NCI-H2227 treated with DMSO at 0.1 percent for 48 hours (cell line): Measurements from ENCODE around the gene RALGAPA2.

Experiments used
- DNase-seq: peaks from one replicate; lab custom pipeline; 2025; lab: John Stamatoyannopoulos, UW

Gene RALGAPA2

GRCh38 chr20:20536240-20536933, 176.1 kb downstream of the RALGAPA2 start:
- no peak for DNase-seq

GRCh38 chr20:20535051-20535450, 177.4 kb downstream of the RALGAPA2 start:
- DNase-seq = no peak

- no peak for DNase-seq
Observed at GRCh38 chr20:20531283-20531682, 181.2 kb downstream of the RALGAPA2 start.

GRCh38 chr20:20530428-20531151, 181.9 kb downstream of the RALGAPA2 start:
- DNase-seq = no peak

- no peak for DNase-seq
Observed at GRCh38 chr20:20529597-20529996, 182.8 kb downstream of the RALGAPA2 start.

- DNase-seq = no peak
Observed at GRCh38 chr20:20528861-20529260, 183.6 kb downstream of the RALGAPA2 start.

- DNase-seq = no peak
Observed at GRCh38 chr20:20527661-20528060, 184.8 kb downstream of the RALGAPA2 start.

- DNase-seq = no peak
Observed at GRCh38 chr20:20525756-20526155, 186.7 kb downstream of the RALGAPA2 start.

- no peak for DNase-seq
Observed at GRCh38 chr20:20525214-20525613, 187.2 kb downstream of the RALGAPA2 start.

- DNase-seq = no peak
Observed at GRCh38 chr20:20524756-20525155, 187.7 kb downstream of the RALGAPA2 start.

GRCh38 chr20:20521736-20522135, 190.7 kb downstream of the RALGAPA2 start:
- DNase-seq = no peak

GRCh38 chr20:20520776-20521175, 191.7 kb downstream of the RALGAPA2 start:
- DNase-seq = no peak

GRCh38 chr20:20519269-20519668, 193.2 kb downstream of the RALGAPA2 start:
- no peak for DNase-seq

- no peak for DNase-seq
Observed at GRCh38 chr20:20518263-20518662, 194.2 kb downstream of the RALGAPA2 start.

GRCh38 chr20:20517296-20517695, 195.1 kb downstream of the RALGAPA2 start:
- DNase-seq = no peak

- DNase-seq = no peak
Observed at GRCh38 chr20:20513720-20514119, 198.7 kb downstream of the RALGAPA2 start.

GRCh38 chr20:20505554-20505953, 206.9 kb downstream of the RALGAPA2 start:
- no peak for DNase-seq

GRCh38 chr20:20503777-20504530, 208.5 kb downstream of the RALGAPA2 start:
- no peak for DNase-seq

GRCh38 chr20:20501128-20501527, 211.3 kb downstream of the RALGAPA2 start:
- DNase-seq = no peak

- no peak for DNase-seq
Observed at GRCh38 chr20:20500312-20500711, 212.1 kb downstream of the RALGAPA2 start.

- no peak for DNase-seq
Observed at GRCh38 chr20:20499439-20499838, 213.0 kb downstream of the RALGAPA2 start.

- peak; percentile 14 for DNase-seq
Observed at GRCh38 chr20:20498076-20498861, 214.2 kb downstream of the RALGAPA2 start.
